HG02623 (cell line): ENCODE results near the gene MAST4.

Experiments
- ATAC-seq: cut with Tn5 transposase; IDR thresholded peaks from one replicate; pipeline ENCODE4 v1.9.1; 2021; ENCODE audit warnings: moderate library complexity; ENCODE audit not compliant: unreplicated experiment

Gene MAST4

GRCh38 chr5:66945389-66946349, 349.5 kb downstream of the MAST4 start:
- peak; percentile 92 for ATAC-seq

GRCh38 chr5:66947458-66947857, 351.3 kb downstream of the MAST4 start:
- ATAC-seq = no peak

GRCh38 chr5:66949066-66949465, 352.9 kb downstream of the MAST4 start:
- ATAC-seq = no peak

DNA sequence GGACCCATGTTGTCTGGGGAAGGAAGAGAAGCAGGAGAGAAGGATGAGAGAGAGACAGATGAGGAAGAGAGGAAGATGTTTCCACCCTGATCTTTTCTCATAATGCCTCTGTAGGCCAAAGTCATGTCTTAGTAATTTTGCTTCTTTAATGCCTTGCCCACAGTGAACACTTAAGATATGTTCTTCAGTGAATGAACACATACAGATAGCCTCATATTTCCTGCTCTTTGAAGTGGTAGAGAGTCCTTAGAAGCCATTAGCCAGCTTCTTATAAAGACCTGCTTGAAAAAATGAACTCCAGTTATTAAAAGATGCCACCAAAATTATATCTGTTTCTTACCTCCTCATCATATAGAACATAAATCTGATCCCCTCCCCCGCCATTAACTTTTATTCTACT, 356.0 kb downstream of the MAST4 start:
- no peak for ATAC-seq

DNA sequence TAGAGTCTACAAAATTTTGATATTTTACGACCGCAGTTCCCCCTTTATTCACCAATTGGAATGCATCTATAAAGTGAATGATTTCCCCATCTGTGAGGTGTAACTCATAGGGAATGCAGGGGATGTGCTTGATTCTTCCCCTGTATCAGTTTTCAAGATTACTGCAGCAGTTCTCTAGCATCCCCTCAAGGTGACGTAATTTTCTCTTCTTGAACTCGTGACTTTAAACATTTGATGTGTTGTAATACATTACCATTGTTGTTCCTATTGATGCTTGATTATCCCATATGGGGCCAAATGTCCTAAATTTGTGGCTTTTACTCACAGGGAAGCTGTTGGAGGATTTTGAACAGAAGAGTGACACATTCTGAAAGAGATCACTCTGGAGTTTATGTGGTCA, 360.2 kb downstream of the MAST4 start:
- ATAC-seq = no peak

DNA sequence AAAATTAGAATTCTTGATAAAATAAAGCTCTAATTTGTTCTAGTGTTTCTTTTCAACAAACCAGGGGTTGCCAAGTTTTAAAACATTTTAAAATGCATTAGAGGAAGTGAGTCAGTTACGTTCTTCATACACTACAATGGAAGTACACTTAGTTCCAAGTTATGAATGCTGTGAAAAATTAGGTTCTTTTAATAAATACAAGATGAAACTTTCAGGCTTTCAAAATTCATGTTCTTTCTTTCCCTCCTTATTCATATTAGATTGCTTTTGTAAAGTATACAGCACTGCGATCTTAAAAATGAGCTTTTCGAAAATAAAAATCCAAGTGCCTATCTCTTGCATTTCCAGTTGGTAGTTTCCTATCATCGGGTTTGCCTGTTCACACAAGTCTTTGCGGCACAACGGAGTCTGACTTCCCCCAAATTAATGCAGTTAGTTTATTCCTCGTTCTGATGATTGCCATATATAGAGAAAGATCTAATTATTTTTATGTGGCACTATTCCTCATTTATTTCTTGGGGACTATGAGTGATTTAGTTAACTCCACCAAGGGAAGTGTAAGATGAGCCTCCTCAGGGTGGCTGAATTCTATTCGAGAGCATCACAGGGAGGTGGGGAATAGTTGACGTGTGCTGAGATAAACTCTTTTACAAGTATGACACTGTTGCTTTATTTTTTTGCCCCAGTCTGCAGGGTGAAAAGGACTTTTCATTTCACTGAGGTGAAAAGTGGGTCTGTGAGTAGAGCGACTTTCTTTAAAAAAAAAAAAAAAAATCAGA, 362.2 kb downstream of the MAST4 start:
- no peak for ATAC-seq

- no peak for ATAC-seq
Observed at GRCh38 chr5:66958980-66959641, 362.9 kb downstream of the MAST4 start.

DNA sequence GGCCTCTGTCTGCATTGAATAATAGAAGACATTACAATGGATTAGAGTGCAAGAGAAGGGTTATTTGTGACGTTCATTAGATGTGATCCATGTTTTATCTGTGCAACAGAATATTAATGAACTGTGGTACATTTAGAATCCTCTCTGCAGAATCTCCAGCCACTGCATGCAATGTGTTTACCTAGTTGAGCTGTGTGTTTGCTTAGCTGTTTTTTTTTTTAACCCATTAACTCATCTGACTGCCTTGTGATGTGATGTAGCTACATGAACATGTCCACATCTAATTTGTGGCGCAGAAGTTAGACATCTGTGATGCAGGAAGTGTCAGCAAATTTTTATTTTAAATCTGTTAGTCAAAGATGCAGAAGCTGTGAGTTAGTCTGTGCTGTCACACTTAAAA, 363.5 kb downstream of the MAST4 start:
- no peak for ATAC-seq

DNA sequence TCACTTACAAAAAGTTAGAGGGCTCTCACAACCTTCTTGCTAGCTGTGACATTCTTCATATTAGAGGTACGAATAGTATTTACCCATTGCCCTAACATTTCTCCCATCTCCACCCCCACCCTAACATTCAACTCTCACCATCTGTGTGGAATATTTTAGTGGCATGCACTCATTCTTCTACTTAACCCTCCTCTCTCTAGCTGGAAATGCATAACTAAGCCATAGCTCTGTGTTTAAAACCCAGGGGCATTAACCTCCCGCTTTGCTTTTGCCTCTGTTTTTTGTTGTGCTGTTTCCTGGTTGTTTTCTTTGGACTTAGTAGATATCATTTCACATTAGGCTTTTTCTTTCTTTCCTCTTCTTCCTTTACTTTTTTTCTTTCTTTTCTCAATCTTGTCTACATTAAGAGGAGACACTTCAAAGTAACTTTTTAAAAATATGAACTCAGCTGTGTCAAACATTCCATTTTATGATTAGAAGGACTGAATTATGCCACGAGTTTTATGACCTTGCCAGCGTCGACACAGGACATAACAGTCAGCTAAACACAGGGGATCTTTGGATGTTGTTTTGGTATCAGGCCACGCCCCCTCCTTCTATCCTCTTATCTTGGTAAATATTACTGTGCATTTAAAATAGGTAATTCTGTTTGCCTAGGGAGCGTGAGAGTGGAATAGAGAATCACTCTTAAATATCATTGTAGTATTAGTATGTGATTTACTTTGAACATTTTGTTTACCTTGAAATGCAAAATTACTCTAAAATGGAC, 364.4 kb downstream of the MAST4 start:
- no peak for ATAC-seq

- no peak for ATAC-seq
Observed at GRCh38 chr5:66963559-66963971, 367.4 kb downstream of the MAST4 start.

- ATAC-seq = no peak
Observed at GRCh38 chr5:66966439-66966838, 370.2 kb downstream of the MAST4 start.

GRCh38 chr5:66967102-66967501, 370.9 kb downstream of the MAST4 start:
- ATAC-seq = no peak

GRCh38 chr5:66967826-66968262, 371.7 kb downstream of the MAST4 start:
- ATAC-seq = no peak

DNA sequence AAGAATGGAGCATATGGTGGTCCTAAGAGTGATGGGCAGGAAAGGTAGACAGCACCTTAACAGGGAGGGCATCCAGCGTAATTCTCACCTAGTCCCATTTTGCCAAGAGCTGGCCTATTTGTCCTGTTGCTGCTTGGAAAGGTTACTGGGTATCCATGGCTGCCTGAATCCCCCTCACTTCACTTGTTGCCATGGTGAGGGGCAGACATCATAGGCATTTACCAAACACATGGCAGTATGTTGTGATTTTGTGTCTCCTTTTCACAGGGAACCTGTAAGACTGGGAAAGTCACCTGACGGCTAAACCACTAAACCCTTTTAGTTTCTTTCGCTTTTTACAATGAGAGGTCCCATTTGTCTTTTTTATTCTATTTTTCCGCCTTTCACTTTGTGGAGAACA, 373.3 kb downstream of the MAST4 start:
- ATAC-seq = no peak

GRCh38 chr5:66969963-66970362, 373.8 kb downstream of the MAST4 start:
- no peak for ATAC-seq

DNA sequence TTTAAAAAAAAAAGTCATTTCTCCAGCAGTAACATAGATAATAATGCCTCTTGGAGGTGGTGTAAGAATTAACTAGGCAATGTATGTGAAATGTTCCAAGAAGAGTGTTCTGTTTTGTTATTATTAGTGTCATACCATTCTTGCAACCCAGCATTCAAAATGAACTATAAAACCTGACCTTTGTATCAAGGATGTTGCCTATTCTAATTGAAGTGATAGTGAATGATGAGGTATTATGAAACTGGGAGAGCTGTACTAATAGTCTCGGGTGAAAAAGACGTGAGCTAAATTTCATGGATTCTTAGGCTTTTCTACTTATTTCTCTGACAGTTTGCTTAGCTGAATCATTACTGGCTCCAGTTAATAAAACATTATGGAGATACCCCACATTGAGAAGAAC, 375.8 kb downstream of the MAST4 start:
- ATAC-seq = no peak

- ATAC-seq = no peak
Observed at GRCh38 chr5:66974256-66974655, 378.1 kb downstream of the MAST4 start.

DNA sequence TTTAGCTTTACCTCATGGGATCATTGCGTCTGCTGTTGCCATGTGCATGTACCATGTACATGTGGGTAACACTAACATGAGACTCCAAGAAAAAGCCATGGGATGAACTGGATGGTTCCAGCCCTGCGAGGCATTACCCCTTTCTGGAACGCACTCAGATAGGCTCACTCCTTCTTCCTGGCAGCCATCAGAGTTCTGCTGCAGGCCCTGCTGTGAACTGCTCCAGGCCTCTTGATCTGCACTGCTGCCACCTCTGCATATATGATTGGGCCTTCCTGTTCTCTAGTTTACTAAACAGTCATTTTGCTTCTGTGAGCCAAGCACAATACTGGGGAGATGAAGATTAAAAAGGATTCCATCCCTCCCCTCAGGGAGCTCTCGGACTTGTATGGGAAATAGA, 379.9 kb downstream of the MAST4 start:
- no peak for ATAC-seq

DNA sequence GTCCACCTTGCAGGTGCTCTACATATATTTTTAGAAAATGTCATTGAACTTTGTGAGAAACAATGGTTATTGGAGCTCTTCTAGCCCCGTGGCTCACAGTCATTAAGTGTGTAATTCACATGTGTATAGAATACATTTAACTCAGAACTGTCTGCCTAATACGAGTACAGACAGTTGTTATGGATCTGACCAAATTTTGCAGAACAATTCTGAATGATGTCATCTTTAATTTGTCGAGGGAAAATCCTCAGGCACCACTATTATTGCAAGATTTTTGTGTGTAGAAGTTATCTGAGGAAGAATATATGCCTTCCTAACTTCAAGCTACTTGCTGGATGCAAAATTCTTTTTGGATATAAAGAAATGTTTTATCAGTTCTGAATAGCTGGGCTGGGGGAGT, 383.5 kb downstream of the MAST4 start:
- ATAC-seq = no peak

- ATAC-seq = no peak
Observed at GRCh38 chr5:66981266-66982055, 385.3 kb downstream of the MAST4 start.
